HG03571 (cell line): Measurements from ENCODE around the gene PODN.

Source experiments
- ATAC-seq: cut with Tn5 transposase; IDR thresholded peaks from one replicate; pipeline ENCODE4 v1.9.1; 2021; ENCODE audit not compliant: unreplicated experiment

PODN gene

DNA sequence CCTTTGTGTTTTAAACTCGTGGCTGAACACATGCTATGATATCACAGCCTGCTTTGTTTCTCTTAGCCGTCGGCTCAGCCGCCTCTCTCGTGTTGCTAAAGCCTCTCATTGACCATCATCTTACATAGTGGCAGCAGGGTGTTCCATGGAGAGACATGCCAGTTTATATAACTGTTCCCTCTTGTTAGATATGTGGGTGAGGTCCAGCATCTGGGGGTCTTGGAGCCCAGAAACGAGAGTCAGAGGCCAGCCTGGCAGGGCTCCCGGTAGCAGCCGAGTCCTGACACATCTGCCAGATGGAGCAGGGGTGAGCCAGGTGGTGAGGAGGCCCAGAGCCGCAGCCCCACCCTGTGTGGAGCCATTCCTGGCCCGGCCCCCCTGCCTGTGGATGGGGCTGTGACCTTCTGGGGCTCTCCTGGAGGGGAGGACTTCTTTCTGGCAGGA, 11.9 kb downstream of the PODN start:
- ATAC-seq: no peak

DNA sequence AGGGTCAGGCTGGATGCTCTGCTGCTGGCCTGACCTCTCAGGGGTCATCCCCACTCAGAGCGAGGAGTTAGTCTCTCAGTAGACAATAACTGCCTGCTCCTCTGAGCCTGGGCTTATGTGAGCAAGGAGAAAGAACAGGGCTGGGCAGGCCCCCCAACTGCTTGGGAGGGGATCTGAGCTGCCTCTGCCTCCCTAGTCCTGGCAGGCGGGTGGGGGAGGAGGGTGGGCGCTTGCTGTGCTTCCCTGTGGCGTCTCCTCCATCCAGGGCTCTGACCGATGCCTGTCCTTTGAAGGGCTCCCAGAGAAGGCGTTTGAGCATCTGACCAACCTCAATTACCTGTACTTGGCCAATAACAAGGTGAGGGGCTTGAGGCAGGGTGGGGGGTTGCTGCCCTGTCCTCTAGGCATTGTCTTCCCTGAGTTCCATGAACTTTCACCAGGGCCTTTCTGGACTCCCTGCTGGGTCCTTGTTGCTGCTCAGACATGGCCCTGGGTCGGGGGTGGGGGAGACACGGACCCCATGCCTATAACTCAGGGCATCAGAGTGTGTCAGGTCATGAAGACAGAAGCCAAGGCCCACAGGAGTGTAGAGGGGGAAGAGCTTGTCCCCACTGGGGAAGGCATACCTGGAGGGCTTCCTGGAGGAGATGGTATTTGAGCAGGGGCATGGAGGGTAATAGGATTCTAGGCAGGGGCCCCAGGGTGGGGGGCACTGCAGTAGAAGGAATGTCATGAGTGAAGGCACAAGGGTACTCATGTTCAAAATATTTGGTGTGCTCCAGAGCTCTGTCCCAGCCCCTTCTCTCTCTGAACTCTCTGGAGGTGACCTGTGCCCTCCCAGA, 12.5 kb downstream of the PODN start:
- no peak for ATAC-seq

DNA sequence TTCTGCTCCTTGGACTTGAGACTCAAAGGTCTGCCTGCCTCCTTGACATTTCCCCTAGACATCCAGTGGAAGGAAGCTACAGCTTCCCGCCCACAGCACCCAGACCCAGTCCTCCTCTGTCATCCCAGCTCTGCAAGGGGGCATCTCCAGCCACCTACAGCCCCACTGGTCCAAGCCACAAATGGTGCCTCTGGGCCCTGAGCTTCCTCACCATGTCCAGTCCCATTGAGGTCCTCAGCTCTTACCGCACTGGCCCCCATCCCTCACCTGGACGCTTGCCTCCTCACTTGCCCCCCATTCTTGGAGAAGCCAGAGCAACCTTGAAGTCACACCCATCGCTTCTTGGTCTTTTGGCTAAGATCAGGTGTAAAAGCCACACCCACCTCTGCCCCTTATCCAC, 13.2 kb downstream of the PODN start:
- no peak for ATAC-seq

DNA sequence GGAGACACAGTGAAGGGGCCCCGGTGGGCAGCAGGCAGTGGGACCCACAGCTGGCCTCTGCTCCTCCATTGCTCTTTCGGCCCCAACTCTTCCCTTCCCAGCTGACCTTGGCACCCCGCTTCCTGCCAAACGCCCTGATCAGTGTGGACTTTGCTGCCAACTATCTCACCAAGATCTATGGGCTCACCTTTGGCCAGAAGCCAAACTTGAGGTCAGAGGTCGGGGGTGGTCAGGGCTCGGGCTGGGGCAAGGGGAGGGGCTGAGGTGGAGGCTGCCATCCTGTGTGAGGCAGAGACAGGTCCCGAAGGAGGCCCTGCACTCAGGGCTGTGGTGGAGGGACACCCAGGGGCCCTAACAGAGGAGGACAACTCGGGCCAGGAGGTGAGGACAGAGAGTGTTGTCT, 13.7 kb downstream of the PODN start:
- ATAC-seq: no peak

DNA sequence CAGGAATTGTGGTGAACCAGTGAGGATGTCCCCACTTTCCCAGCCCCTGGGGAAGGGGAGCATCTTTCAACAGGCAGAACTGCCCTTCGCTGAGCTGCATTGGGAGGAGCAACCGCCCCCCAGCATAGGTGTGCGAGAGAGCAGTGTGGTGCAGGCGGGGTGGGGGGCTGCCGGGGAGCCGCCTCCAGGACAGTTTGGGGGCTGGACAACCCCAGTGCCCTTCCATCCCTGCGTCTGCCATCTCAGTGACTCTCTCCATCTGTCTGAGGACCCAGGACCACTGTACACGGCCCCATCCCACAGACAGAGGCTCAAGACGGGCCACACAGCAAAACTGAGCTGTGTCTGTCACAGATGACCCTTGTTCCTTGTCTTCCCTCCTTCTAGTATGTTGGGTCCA, 14.2 kb downstream of the PODN start:
- ATAC-seq: no peak

DNA sequence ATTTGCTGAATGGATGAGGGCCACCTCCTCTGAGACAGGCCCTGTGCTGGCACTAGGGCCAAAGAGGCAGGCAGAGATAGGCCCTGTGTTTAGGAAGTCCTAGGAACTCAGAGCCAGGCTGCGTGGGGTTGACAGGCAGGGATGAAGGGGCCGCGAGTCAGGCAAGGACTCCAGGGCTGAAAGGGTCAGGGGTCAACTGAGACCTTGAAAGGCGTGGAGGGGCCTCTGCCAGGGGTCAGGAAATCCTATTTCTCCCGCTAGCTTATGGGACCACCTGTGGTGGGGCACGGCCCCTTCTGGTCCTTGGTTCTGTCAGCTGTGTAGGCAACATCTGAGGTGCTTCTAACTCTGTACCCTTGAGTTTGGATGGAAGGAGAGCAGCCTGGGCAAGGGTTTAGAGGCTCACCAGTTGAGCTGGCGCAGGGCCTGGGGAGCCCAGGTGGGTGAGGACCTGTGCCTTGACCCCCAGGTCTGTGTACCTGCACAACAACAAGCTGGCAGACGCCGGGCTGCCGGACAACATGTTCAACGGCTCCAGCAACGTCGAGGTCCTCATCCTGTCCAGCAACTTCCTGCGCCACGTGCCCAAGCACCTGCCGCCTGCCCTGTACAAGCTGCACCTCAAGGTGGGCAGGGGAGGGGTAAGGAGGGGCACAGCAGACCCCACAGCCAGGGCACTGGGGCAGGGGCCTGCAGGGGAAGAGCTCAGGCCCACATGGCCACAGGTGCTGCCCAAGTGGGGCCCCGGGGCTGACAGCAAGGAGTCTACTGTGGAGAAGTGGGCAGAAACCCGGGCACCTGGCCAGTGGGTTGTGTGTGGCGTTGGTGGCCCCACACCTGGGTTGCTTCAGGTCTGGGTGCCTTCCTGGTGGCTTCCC, 14.9 kb downstream of the PODN start:
- ATAC-seq: no peak

DNA sequence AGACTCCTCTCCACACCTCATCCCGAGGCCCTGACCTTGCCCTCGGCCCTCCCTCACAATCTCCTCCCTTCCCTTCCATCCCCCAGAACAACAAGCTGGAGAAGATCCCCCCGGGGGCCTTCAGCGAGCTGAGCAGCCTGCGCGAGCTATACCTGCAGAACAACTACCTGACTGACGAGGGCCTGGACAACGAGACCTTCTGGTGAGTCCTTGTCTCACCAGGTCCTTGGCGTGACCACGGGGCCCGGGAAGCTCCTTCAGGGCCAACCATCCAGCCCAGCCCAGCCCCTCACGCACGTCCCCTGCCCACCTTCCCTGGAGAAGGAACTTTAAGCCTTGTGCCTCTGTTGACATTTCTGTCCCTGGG, 15.6 kb downstream of the PODN start:
- no peak for ATAC-seq

DNA sequence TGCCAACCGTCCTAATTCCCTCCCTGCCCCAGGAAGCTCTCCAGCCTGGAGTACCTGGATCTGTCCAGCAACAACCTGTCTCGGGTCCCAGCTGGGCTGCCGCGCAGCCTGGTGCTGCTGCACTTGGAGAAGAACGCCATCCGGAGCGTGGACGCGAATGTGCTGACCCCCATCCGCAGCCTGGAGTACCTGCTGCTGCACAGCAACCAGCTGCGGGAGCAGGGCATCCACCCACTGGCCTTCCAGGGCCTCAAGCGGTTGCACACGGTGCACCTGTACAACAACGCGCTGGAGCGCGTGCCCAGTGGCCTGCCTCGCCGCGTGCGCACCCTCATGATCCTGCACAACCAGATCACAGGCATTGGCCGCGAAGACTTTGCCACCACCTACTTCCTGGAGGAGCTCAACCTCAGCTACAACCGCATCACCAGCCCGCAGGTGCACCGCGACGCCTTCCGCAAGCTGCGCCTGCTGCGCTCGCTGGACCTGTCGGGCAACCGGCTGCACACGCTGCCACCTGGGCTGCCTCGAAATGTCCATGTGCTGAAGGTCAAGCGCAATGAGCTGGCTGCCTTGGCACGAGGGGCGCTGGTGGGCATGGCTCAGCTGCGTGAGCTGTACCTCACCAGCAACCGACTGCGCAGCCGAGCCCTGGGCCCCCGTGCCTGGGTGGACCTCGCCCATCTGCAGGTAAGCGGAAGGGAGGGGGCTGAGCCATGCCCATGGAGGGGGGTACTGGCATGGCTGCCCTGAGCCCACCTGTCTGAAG, 16.5 kb downstream of the PODN start:
- ATAC-seq: no peak

DNA sequence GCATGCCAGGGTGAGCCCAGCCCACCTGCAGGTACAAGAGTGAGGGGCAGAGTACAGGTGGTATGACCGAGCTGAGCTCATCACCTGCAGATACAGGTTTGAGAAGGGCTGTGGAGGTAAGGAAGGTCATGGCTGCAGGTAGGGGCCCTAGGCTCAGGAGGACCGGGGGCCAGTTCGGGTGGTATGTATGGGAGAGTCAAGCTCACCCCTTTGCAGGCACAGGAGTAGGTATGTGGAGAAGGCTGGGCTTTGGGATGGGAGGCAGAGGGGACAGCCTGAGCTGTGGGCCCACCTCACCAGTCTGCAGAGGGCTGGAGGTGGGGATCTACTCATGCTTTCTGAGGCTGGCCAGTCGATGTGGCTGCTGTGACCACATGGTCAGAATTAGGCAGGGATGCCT, 17.2 kb downstream of the PODN start:
- ATAC-seq: no peak

DNA sequence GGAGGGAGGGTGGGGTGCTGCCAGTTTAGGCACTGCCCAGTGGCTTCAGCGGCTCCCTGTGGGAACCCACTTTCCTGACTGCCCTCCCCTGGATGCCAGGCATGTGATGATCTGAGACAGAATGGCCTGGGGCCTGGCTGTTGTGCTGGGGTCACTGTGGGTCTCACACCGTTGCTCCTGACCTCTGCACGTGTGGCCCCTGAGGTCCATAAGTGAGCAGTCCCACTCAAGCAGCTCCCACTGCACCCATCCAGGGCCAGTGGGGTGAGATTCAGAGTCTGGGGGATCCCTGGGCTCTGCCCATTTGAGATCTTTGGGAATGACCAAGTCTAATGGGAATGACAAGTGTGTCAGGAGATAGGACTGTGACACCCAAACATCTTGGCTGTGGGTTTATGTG, 18.0 kb downstream of the PODN start:
- ATAC-seq: no peak

DNA sequence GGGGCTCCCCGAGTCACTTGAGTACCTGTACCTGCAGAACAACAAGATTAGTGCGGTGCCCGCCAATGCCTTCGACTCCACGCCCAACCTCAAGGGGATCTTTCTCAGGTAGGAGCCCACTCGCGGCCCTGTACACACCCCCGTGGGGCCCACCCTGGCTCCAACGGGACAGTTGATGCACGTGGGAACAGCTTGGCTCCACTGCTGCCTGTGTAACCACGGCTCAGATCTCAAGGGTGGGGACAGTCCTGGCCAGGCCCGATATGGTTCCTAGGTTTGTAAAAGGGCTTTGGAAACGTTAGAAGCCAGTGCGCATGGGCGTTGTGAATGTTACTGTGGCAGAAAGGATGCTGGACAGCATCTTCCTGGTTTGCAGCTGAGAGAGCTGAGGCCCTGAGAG, 18.8 kb downstream of the PODN start:
- ATAC-seq: no peak

DNA sequence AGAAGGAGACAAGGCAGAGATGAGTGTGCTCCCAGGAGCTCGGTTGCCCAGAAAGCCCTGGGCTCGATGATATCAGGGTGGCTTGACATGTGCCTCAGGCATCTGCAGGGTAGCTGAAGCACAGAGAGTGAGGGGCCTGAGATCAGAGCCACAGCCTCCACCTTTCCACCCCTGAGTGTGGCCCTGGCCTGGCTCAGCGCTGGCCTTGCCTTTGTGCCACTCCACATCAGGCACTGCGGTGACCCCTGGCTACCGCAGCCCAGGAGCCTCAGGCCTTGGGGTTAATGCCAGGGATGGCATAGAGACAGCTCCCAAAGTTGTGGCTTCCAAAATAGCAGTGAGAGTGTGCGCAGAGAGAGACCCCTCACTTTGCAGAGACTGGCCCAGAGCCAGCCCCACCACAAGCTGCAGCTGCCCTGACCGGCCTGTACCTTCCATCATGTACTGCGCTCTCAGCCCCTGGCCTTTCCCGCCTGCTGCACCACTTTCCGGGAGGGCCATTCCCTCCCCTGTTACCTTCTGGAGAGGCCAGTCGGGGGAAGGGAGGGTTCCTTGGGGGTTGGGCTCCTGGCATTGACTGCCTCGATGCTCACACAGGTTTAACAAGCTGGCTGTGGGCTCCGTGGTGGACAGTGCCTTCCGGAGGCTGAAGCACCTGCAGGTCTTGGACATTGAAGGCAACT, 19.5 kb downstream of the PODN start:
- ATAC-seq: no peak

DNA sequence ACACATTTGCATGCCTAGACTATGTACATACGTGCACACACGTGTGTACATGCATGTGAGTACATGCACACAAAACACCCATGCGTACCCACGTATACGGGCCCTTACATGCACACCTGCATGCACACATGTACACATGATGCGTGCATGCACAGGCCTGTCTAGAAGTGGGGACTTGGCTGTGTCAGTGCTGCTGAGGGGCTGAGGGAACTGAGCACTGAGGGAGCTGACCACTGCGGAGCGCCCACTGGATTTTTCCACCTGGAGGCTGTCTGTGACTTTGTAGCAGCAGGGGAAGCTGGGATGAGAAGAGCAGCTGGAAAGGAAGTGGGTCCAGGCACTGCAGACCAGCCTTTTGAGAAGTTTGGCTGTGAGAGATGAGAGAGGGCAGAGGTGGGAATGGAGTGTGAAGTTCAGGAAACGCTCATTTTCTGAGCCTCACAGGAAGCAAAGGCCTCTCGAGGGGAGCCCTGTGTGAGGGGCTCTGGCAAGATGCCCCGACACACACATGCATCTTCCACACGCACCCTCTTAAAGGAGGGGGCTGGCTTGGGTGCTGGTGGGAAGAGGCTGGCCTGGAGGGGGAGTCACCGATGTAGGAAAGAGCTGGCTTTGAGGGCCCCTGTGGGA, 20.9 kb downstream of the PODN start:
- no peak for ATAC-seq

DNA sequence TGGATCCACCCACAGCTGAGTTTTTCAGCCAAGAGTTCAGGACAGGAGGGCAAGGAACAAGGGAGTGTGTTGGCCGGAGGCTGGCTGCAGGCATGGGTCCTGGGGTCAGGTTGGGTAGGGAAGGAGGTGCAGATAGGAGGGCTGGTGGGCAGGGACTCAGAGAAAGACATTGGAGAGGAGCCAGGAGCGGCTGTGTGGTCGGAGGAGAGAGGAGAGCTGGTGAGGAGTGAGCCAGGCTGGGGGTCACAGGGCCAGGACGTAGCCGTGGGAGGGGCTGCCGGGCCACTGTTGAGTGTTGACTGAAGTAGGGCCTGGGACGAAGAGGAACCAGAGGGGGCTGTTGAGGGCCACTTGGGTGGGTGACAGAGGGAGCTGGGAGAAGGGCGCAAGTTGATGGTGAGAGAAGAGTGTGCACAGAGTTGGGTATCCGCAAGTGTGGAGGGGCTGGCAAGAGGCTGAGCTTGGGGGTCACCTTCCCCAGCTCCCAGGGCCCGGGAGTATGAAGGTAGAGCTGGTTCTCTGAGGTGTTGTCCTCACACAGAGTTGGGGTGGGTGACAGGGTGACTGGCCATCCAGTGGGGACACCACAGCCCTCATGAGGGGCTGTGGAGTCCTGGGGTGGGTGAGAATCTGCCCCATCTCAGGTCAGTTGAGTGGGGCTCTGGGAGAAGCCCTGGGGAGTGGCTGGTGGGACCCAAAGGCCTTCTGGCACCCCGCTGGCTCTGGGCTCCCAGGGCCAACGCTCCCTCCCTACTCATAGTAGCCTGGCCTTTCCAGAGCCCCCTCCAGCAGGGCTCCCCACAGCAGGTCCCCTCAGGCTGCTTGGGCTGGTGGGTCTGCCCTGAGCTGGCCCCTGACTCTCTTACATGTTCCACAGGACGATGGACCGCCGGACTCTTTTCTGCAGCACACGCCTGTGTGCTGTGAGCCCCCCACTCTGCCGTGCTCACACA, 21.9 kb downstream of the PODN start:
- no peak for ATAC-seq

DNA sequence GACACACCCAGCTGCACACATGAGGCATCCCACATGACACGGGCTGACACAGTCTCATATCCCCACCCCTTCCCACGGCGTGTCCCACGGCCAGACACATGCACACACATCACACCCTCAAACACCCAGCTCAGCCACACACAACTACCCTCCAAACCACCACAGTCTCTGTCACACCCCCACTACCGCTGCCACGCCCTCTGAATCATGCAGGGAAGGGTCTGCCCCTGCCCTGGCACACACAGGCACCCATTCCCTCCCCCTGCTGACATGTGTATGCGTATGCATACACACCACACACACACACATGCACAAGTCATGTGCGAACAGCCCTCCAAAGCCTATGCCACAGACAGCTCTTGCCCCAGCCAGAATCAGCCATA, 22.6 kb downstream of the PODN start:
- no peak for ATAC-seq

DNA sequence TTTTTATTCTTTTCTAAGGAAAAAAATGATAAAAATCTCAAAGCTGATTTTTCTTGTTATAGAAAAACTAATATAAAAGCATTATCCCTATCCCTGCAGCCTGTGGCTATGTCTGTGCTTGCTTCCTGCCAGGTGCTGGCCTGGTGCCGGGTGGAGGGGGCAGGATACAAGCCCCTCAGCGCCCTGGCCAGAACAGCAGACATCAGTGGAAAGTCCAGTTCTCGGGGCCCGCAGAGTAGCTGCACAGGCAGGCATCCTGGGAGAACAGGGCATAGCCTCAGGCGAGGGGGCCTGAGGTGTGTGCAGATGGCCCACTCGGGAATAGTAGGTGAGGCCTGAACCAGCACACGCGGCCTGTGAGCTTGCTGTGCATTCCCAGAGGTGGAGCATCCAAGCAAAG, 23.4 kb downstream of the PODN start:
- ATAC-seq: no peak

DNA sequence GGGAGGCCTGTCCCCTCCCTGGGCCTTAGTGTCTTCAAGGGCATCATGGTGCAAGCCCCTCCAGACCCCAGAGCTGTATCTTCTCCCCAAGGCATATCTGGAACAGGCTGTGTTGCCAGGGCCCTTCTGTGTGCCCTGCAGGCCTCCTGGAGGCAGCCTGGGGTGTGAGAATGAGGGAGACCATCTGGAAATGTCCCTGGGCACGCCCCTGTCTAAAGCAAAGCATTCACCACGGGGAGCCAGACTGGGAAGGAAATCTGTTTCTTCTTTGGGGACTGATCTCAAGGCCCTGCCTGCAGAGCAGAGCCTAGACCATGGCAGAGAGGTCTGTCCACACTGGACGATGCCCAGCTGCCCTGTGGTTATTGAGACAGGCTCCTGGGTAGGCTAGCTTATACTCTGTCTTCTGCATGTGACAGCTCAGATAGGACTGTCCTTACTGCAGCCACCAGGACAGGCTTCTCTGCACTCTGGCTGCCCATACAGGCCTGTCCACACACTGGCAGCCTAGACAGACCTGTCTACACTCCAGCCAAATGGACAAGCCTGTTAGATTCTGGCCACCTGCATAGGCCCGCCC, 24.6 kb downstream of the PODN start:
- ATAC-seq: no peak

DNA sequence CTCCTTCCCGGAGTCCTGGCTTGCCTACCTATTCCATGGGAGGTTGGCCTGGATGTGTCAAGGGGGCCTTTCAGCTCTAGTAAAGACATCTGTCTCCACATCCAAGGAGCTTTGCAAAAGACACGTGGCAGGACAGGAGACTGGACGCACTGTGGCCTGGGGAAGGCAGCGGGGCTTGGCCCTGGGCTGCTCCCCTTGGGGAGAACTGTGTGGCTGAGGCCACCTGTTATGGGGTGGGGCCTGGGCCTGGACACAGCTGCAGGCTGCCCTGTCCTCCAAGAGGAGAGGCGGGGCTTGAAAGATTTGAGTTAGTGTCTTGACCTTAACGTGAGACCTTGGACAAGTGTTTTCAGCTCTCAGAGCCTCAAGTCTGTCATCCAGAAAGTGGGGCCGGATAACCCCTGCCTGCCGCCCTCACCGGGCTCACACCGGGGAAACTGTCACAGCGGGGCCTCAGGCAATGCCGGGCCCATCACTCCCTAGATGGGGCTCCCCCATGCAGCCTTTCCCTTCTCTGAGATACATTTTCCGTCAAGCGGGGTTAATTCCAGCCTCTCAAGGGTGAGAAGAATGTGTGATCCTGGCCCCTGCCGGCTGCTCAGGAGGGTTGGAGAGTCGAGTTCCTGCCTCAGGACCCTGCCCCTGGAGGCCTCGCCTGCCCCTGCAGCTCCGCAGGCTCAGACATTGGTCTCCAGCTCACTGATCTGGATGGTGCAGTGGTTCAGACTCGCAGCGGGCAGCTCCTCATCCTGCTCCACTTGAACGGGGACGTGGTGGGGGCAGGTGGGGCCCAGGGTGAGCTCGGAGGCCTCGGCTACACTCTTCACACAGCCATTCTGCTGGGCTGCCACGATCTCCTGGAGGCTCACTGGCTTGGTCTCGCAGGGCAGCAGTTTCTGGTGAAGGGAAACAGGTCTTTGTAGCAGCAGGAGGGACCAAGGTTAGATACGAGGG, 25.6 kb downstream of the PODN start:
- ATAC-seq: no peak
